H1 (cell line): Measurements from ENCODE around the gene KCNMB2. TPM values are rescaled to one million over a fixed set of nuclear protein-coding genes. Genes with fewer than 3 reads are reported as not detected.

Experiments
- CTCF ChIA-PET: fragments of 300-600 bp; sonication (Branson Sonifier 250); formaldehyde crosslinking; loops from one replicate; lab custom pipeline; 2021; ENCODE audit not compliant: partially characterized antibody; lab: Charles Lee
- POLR2A ChIA-PET: fragments of 300-600 bp; sonication (Branson Sonifier 250); formaldehyde crosslinking; loops from one replicate; lab custom pipeline; 2021; ENCODE audit warnings: inconsistent platforms; ENCODE audit not compliant: partially characterized antibody; lab: Charles Lee
- DNase-seq, 2 experiments: peaks; one replicate each; pipeline versions ENCODE4 v3.0.0 to v3.0.0-alpha.2; 2010 to 2022; ENCODE audit warnings: low spot score in 2 of 2, low read depth in 1 of 2, mixed read lengths in 1 of 2
- FAIRE-seq: peaks from 2 replicates; lab custom pipeline; 2011; peaks lifted over from hg19 to GRCh38; lab: Jason Lieb, UNC
- H2AFZ ChIP-seq: 2 replicates; pipeline ENCODE4 v1.8.1; 2012; ENCODE audit warnings: low read length, inconsistent platforms
- H2AK5ac ChIP-seq: 2 replicates; pipeline ENCODE4 v1.6.1; 2013; ENCODE audit warnings: low read depth, low read length
- H2BK120ac ChIP-seq: replicated peaks from 2 replicates; pipeline ENCODE3; 2013; ENCODE audit warnings: low read depth, low read length, inconsistent platforms
- H2BK12ac ChIP-seq: 2 replicates; pipeline ENCODE4 v1.6.1; 2013; ENCODE audit warnings: low read depth, low read length
- H2BK15ac ChIP-seq: 2 replicates; pipeline ENCODE4 v1.6.1; 2013; ENCODE audit warnings: low read length
- H2BK20ac ChIP-seq: 2 replicates; pipeline ENCODE4 v1.6.1; 2013; ENCODE audit warnings: low read length
- H2BK5ac ChIP-seq: 2 replicates; pipeline ENCODE4 v1.6.1; 2013; ENCODE audit warnings: low read depth, low read length
- H3K14ac ChIP-seq: 2 replicates; pipeline ENCODE4 v1.6.1; 2013; ENCODE audit warnings: inconsistent platforms; ENCODE audit not compliant: insufficient read length
- H3K18ac ChIP-seq: 2 replicates; pipeline ENCODE4 v1.6.1; 2013; ENCODE audit warnings: low read length; ENCODE audit errors: extremely low read depth
- H3K23ac ChIP-seq: 2 replicates; pipeline ENCODE4 v1.6.1; 2013; ENCODE audit warnings: inconsistent platforms; ENCODE audit not compliant: insufficient read length
- H3K23me2 ChIP-seq: 2 replicates; pipeline ENCODE4 v1.6.1; 2013; ENCODE audit warnings: low read depth, low read length
- H3K27ac ChIP-seq: 2 replicates; pipeline ENCODE4 v1.6.1; 2011; ENCODE audit warnings: low read depth, low read length, inconsistent platforms
- H3K27me3 ChIP-seq, 4 experiments: replicated peaks in 1 of 4; 1 replicate in 1 of 4; 2 replicates in 3 of 4; pipeline versions ENCODE4 v1.6.1 to v1.8.1; 2011 to 2013; ENCODE audit warnings: low read length in 3 of 4, mild to moderate bottlenecking in 3 of 4, inconsistent platforms in 2 of 4, mixed read lengths in 2 of 4, moderate library complexity in 1 of 4; ENCODE audit not compliant: control insufficient read depth in 3 of 4, insufficient read depth in 3 of 4; ENCODE audit errors: extremely low read depth in 1 of 4
- H3K36me3 ChIP-seq, 4 experiments: 2 replicates each; pipeline versions ENCODE4 v1.6.1 to v1.8.1; 2011 to 2013; ENCODE audit warnings: mild to moderate bottlenecking in 4 of 4, low read length in 3 of 4, moderate library complexity in 2 of 4, control low read depth in 1 of 4, inconsistent platforms in 1 of 4; ENCODE audit not compliant: insufficient read depth in 4 of 4, control insufficient read depth in 2 of 4
- H3K4ac ChIP-seq: replicated peaks from 2 replicates; pipeline ENCODE3; 2013; ENCODE audit warnings: low read length, low read depth, mixed read lengths, inconsistent platforms; ENCODE audit not compliant: insufficient read length
- H3K4me1 ChIP-seq, 4 experiments: replicated peaks in 1 of 4; 1 replicate in 1 of 4; 2 replicates in 3 of 4; pipeline versions ENCODE4 v1.6.1 to v1.8.1; 2011 to 2013; ENCODE audit warnings: low read length in 3 of 4, inconsistent platforms in 2 of 4, mixed read lengths in 1 of 4; ENCODE audit not compliant: insufficient read depth in 4 of 4, control insufficient read depth in 3 of 4
- H3K4me2 ChIP-seq, 2 experiments: 2 replicates each; pipeline versions ENCODE4 v1.6.1 to v1.8.1; 2011 to 2013; ENCODE audit warnings: low read depth in 2 of 2, low read length in 2 of 2, control low read depth in 1 of 2, inconsistent platforms in 1 of 2, mild to moderate bottlenecking in 1 of 2; ENCODE audit not compliant: insufficient read depth in 1 of 2
- H3K4me3 ChIP-seq, 4 experiments: fragments of 200-600, 300-600 bp in 1 of 4; sonication (generic), shearing (Covaris generic), sonication (Bioruptor Twin) in 1 of 4; 2 replicates each; pipeline versions ENCODE4 v1.5.1 to v1.8.1; 2011 to 2016; ENCODE audit warnings: low read length in 4 of 4, low read depth in 3 of 4, control low read depth in 2 of 4, inconsistent platforms in 2 of 4, mild to moderate bottlenecking in 2 of 4, mixed read lengths in 1 of 4, moderate library complexity in 1 of 4; ENCODE audit not compliant: insufficient read depth in 2 of 4; ENCODE audit errors: extremely low read depth in 1 of 4
- H3K56ac ChIP-seq: replicated peaks from 2 replicates; pipeline ENCODE3; 2013; ENCODE audit warnings: low read depth, mild to moderate bottlenecking, mixed read lengths, low read length, inconsistent platforms; ENCODE audit not compliant: insufficient read length
- H3K79me1 ChIP-seq: 2 replicates; pipeline ENCODE4 v1.6.1; 2013; ENCODE audit warnings: low read depth, low read length, control low read depth
- H3K79me2 ChIP-seq, 2 experiments: 2 replicates each; pipeline versions ENCODE4 v1.6.1 to v1.8.1; 2012 to 2013; ENCODE audit warnings: low read length in 2 of 2, mild to moderate bottlenecking in 2 of 2, inconsistent platforms in 1 of 2; ENCODE audit not compliant: insufficient read depth in 2 of 2, control insufficient read depth in 1 of 2
- H3K9ac ChIP-seq, 4 experiments: replicated peaks in 1 of 4; 1 replicate in 1 of 4; 2 replicates in 3 of 4; pipeline versions ENCODE4 v1.6.1 to v1.8.1; 2011 to 2013; ENCODE audit warnings: low read depth in 3 of 4, low read length in 3 of 4, control low read depth in 2 of 4, mild to moderate bottlenecking in 2 of 4, moderate library complexity in 2 of 4, inconsistent platforms in 1 of 4; ENCODE audit errors: extremely low read depth in 1 of 4
- H3K9me3 ChIP-seq, 2 experiments: 2 replicates each; pipeline versions ENCODE4 v1.6.1 to v1.8.1; 2012 to 2013; ENCODE audit warnings: mild to moderate bottlenecking in 2 of 2, moderate library complexity in 2 of 2, control low read depth in 1 of 2, inconsistent platforms in 1 of 2, low read depth in 1 of 2, low read length in 1 of 2, mixed read lengths in 1 of 2; ENCODE audit not compliant: insufficient read depth in 2 of 2
- H4K20me1 ChIP-seq, 2 experiments: replicated peaks in 1 of 2; 2 replicates each; pipeline versions ENCODE3 to v1.8.1; 2011 to 2013; ENCODE audit warnings: inconsistent platforms in 2 of 2, low read length in 2 of 2, mild to moderate bottlenecking in 1 of 2; ENCODE audit not compliant: insufficient read depth in 2 of 2, control insufficient read depth in 1 of 2
- H4K5ac ChIP-seq: 2 replicates; pipeline ENCODE4 v1.6.1; 2013; ENCODE audit warnings: low read length, low read depth, mixed read lengths, inconsistent platforms; ENCODE audit not compliant: insufficient read length
- H4K8ac ChIP-seq: 2 replicates; pipeline ENCODE4 v1.8.0; 2013; ENCODE audit warnings: mild to moderate bottlenecking, moderate library complexity, low read length, inconsistent platforms; ENCODE audit not compliant: insufficient read depth; ENCODE audit errors: extremely low read depth
- H4K91ac ChIP-seq: replicated peaks from 2 replicates; pipeline ENCODE3; 2013; ENCODE audit warnings: low read length, mixed read lengths, inconsistent platforms; ENCODE audit not compliant: insufficient read length
- CBX8 ChIP-seq: fragments of 300-800, 300-1000 bp; sonication (generic); IDR thresholded peaks from 2 replicates; pipeline ENCODE4 v1.7.1; 2016; ENCODE audit warnings: low read depth, low read length, borderline replicate concordance
- WGBS, 2 experiments: shearing (Covaris generic) in 1 of 2; methylation state at CpG; one replicate each; pipeline versions ENCODE4 v1.1.6 to v1.1.7; 2013 to 2015; ENCODE audit warnings: low lambda C conversion rate in 2 of 2, mixed read lengths in 2 of 2, inconsistent platforms in 1 of 2, low coverage in 1 of 2, missing lambda C conversion rate in 1 of 2; ENCODE audit not compliant: insufficient replicate concordance in 2 of 2, insufficient coverage in 1 of 2, insufficient read length in 1 of 2; ENCODE audit errors: extremely low coverage in 1 of 2, missing lambda C conversion rate in 1 of 2; 5-methylcytosine and 5-hydroxymethylcytosine counted together
- polyA plus RNA-seq, 7 experiments: library from polyadenylated mRNA; depleted of rRNA in 3 of 7; stranded (reverse) in 5 of 7; unstranded in 2 of 7; fragments of >200 nt in 5 of 7; fragments of 200-250 nt in 2 of 7; gene quantifications; 1 replicate in 5 of 7; 2 replicates in 1 of 7; 4 replicates in 1 of 7; pipeline versions ENCODE4 v1.2.1 to v1.2.3, GENCODE V29; 2011 to 2013; ENCODE audit warnings: missing spikeins in 2 of 7, mixed read lengths in 2 of 7
- total RNA-seq: library from RNA; stranded (reverse); fragmentation: NEBNext Ultra II Directional; extraction: Animal tissue kit (Norgen Biotek cat#: 25700); gene quantifications from 2 replicates; pipeline ENCODE4 v1.2.1, GENCODE V29; 2021

KCNMB2 gene
- total and polyA plus RNA-seq, 2 of the 8 experiments (the other 6 are each of a cell fraction or from before 2014, with no cell fraction given): not detected

DNA sequence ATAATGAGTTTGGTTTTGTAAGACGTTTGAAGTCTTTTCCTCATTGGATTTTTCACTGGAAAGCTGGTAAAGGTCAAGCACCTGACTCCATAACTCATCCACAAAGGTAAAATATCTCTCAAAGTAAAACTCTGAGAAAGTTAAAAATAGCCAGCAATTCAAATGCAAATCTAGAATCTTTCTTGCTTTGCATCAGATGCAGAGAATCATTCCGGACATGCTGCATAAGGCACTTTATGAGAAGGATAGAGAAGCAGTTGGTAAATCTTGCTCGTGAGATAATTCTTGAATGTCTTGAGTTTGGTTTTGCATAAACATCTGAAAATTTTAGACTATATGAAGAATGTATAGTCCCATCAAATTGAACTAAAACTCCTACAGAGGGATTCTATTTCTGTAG, 9.1 kb downstream of the KCNMB2 start:
- H3K27ac ChIP-seq: no peak overlapping the region
- no peak overlapping the region for H3K4ac ChIP-seq
- H4K5ac ChIP-seq: no peak overlapping the region
- no peak overlapping the region for H3K9ac ChIP-seq
- DNase-seq: no peak
- no peak overlapping the region for H2BK15ac ChIP-seq
- H4K8ac ChIP-seq: no peak overlapping the region
- H3K14ac ChIP-seq: no peak overlapping the region
- CTCF ChIA-PET: no interaction called here
- H2BK120ac ChIP-seq: no peak overlapping the region
- POLR2A ChIA-PET: no interaction called here
- no peak overlapping the region for H3K23ac ChIP-seq
- no peaks in the 10 kb centered on the region for H3K36me3 ChIP-seq
- H3K27me3 ChIP-seq: no peaks in the 10 kb centered on the region
- H3K4me3 ChIP-seq: no peak overlapping the region
- H2BK12ac ChIP-seq: no peak overlapping the region
- H2AK5ac ChIP-seq: no peak overlapping the region
- no peak overlapping the region for H3K18ac ChIP-seq
- no peak overlapping the region for H3K56ac ChIP-seq
- no peak for TF ChIP-seq CBX8
- TF ChIP-seq, all 59 proteins: peak for 0
- no peak overlapping the region for H2BK20ac ChIP-seq
- no peak overlapping the region for H3K4me2 ChIP-seq
- H4K20me1 ChIP-seq: no peaks in the 10 kb centered on the region
- H4K91ac ChIP-seq: no peak overlapping the region
- H2BK5ac ChIP-seq: no peak overlapping the region
- H3K79me2 ChIP-seq: no peaks in the 10 kb centered on the region
- H3K23me2 ChIP-seq: no peaks in the 10 kb centered on the region
- WGBS, 2 experiments: 77% methylated on average over 3 of the region's 3 CpGs; no CpG with 5 or more reads in 1 of the 2 experiments
- no peaks in the 10 kb centered on the region for H3K79me1 ChIP-seq
- no peaks in the 10 kb centered on the region for H3K4me1 ChIP-seq
- no peak for FAIRE-seq
- H3K9me3 ChIP-seq: no peaks in the 10 kb centered on the region
- no peak overlapping the region for H2AFZ ChIP-seq
